Measurements from ENCODE around the gene KIF5B. TPM values are rescaled to one million over a fixed set of nuclear protein-coding genes. Genes with fewer than 3 reads are reported as not detected.

Gene KIF5B
- total RNA-seq, 1 experiment from 2014 or later = 148 TPM

DNA sequence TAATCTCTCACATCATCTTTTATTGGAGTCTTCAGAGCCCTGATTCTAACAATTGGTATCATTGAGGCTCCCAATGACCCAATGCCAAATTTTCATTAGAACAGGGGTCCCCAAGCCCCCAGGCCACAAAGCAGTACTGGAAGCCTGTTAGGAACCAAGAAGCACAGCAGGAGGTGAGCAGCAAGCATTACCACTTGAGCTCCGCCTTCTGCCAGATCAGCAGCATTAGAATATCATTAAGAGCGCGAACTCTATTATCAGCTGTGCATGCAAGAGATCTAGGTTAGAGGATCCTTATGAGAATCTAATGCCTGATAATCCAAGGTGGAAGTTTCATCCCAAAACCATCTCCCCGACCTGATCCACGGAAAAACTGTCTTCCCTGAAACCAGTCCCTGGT is 23.1 kb downstream of the KIF5B start:
- no peaks in the 10 kb centered on the region for H3K9me3 ChIP-seq (ENCODE audit: low read depth, low read length, poor library complexity, severe bottlenecking)
- no peak overlapping the region for H3K4me3 ChIP-seq (ENCODE audit: low read depth, low read length, poor library complexity, severe bottlenecking)
- peaks cover 94% of the 10 kb centered on the region for H3K36me3 ChIP-seq (ENCODE audit: insufficient read depth, low read length, poor library complexity, severe bottlenecking)
- DNase-seq (ENCODE audit: low spot score) = peak; percentile 67
- no peaks in the 10 kb centered on the region for H3K27me3 ChIP-seq (replicated peaks; ENCODE audit: insufficient read depth, low read depth, low read length, poor library complexity)
- intact Hi-C loops (cut with micrococcal nuclease; ENCODE audit: unreplicated experiment) = no loop called here
- peaks cover 32% of the 10 kb centered on the region for H3K4me1 ChIP-seq (ENCODE audit: insufficient read depth, low read length, poor library complexity, severe bottlenecking)
- ChIA-PET CTCF (interaction anchor here (1.0 kb wide), 1 partner anchor 177 kb away, joined by 3 read pairs; no protein-coding TSS in a partner anchor), POLR2A (ENCODE audit: low non-redundant PET) (no interaction called here)
- TF ChIP-seq EZH2 (IDR thresholded peaks at IDR 0.05; ENCODE audit: borderline replicate concordance, low read depth, low read length, poor library complexity, severe bottlenecking) = no peak
- TF ChIP-seq, protein P1, sequence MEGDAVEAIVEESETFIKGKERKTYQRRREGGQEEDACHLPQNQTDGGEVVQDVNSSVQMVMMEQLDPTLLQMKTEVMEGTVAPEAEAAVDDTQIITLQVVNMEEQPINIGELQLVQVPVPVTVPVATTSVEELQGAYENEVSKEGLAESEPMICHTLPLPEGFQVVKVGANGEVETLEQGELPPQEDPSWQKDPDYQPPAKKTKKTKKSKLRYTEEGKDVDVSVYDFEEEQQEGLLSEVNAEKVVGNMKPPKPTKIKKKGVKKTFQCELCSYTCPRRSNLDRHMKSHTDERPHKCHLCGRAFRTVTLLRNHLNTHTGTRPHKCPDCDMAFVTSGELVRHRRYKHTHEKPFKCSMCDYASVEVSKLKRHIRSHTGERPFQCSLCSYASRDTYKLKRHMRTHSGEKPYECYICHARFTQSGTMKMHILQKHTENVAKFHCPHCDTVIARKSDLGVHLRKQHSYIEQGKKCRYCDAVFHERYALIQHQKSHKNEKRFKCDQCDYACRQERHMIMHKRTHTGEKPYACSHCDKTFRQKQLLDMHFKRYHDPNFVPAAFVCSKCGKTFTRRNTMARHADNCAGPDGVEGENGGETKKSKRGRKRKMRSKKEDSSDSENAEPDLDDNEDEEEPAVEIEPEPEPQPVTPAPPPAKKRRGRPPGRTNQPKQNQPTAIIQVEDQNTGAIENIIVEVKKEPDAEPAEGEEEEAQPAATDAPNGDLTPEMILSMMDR (conservative IDR thresholded peaks at IDR 0.05; ENCODE audit: low read depth, low read length) = no peak
- no peak overlapping the region for H3K27ac ChIP-seq (ENCODE audit: low read depth, low read length, poor library complexity, severe bottlenecking)
- no TSS peak for BruUV-seq (replicated peaks)

DNA sequence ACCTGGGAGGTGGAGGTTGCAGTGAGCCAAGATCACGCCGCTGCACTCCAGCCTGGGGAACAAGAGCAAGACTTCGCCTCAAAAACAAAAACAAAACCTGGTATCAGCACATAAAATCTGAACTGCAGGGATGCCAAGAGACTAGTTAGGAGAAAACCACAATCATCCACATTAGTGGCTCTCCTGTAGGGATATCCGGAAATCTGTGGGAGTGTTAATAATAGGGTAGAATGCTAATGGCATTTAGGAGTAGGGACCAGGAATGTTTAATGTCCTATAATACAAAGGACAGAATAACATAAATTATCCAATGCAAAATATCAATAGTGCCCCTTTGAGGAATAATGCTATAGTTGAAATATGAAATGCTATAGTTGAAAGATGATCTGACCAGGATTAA is 24.3 kb downstream of the KIF5B start:
- Histone ChIP-seq H3K36me3 (ENCODE audit: insufficient read depth, low read length, poor library complexity, severe bottlenecking) (peaks cover 97% of the 10 kb centered on the region), H3K4me3 (ENCODE audit: low read depth, low read length, poor library complexity, severe bottlenecking) (no peak overlapping the region), H3K4me1 (ENCODE audit: insufficient read depth, low read length, poor library complexity, severe bottlenecking) (peaks cover 32% of the 10 kb centered on the region), H3K27ac (ENCODE audit: low read depth, low read length, poor library complexity, severe bottlenecking) (no peak overlapping the region), H3K9me3 (ENCODE audit: low read depth, low read length, poor library complexity, severe bottlenecking) (no peaks in the 10 kb centered on the region), H3K27me3 (replicated peaks; ENCODE audit: insufficient read depth, low read depth, low read length, poor library complexity) (no peaks in the 10 kb centered on the region)
- peak; percentile 91 for DNase-seq (ENCODE audit: low spot score)
- intact Hi-C loops (cut with micrococcal nuclease; ENCODE audit: unreplicated experiment) = no loop called here
- POLR2A ChIA-PET (ENCODE audit: low non-redundant PET) = no interaction called here
- CTCF ChIA-PET = no interaction called here
- no TSS peak for BruUV-seq (replicated peaks)
- TF ChIP-seq EZH2 (IDR thresholded peaks at IDR 0.05; ENCODE audit: borderline replicate concordance, low read depth, low read length, poor library complexity, severe bottlenecking) = no peak
- TF ChIP-seq, protein P1 (conservative IDR thresholded peaks at IDR 0.05; ENCODE audit: low read depth, low read length) = no peak

DNA sequence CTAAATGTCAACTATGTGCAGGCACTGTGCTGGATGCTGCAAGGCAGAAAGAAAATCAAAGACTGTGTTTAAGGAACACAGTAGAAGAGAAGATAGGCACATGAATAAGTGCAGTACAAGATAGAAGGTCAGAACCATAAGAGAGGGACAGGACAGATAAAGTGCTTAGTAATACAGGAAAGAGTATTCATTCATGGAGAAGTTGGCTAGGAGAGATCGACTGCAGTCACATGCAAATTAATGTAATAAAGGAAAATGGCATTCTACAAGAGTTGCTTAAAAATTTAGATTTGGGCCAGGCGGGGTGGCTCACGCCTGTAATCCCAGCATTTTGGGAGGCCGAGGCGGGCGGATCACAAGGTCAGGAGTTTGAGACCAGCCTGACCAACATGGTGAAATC is 24.8 kb downstream of the KIF5B start:
- POLR2A ChIA-PET (ENCODE audit: low non-redundant PET) = no interaction called here
- Histone ChIP-seq H3K4me1 (ENCODE audit: insufficient read depth, low read length, poor library complexity, severe bottlenecking) (peaks cover 32% of the 10 kb centered on the region), H3K4me3 (ENCODE audit: low read depth, low read length, poor library complexity, severe bottlenecking) (no peak overlapping the region), H3K27me3 (replicated peaks; ENCODE audit: insufficient read depth, low read depth, low read length, poor library complexity) (no peaks in the 10 kb centered on the region), H3K36me3 (ENCODE audit: insufficient read depth, low read length, poor library complexity, severe bottlenecking) (peaks cover 97% of the 10 kb centered on the region), H3K9me3 (ENCODE audit: low read depth, low read length, poor library complexity, severe bottlenecking) (no peaks in the 10 kb centered on the region), H3K27ac (ENCODE audit: low read depth, low read length, poor library complexity, severe bottlenecking) (no peak overlapping the region)
- CTCF ChIA-PET = no interaction called here
- TF ChIP-seq, protein P1 (conservative IDR thresholded peaks at IDR 0.05; ENCODE audit: low read depth, low read length) = no peak
- TF ChIP-seq EZH2 (IDR thresholded peaks at IDR 0.05; ENCODE audit: borderline replicate concordance, low read depth, low read length, poor library complexity, severe bottlenecking) = no peak
- no peak for DNase-seq (ENCODE audit: low spot score)
- intact Hi-C loops (cut with micrococcal nuclease; ENCODE audit: unreplicated experiment) = no loop called here
- no TSS peak for BruUV-seq (replicated peaks)
